IPS DF 19.7 (cell line): Measurements from ENCODE around the gene VPS13D.
A peak's percentile ranks its signal among the peaks of the same experiment; 100 is the strongest.

ENCODE experiments used
- DNase-seq: peaks from one replicate; pipeline ENCODE4 v3.0.0-alpha.2; 2013; ENCODE audit warnings: low read depth, low spot score

VPS13D gene

GRCh38 chr1:12231276-12231595 is 1.4 kb downstream of the VPS13D start:
- no peak for DNase-seq

- DNase-seq: no peak
Observed at GRCh38 chr1:12232221-12232620, 2.4 kb downstream of the VPS13D start.

- no peak for DNase-seq
Observed at GRCh38 chr1:12244078-12244477, 14.2 kb downstream of the VPS13D start.

GRCh38 chr1:12244585-12244984 is 14.8 kb downstream of the VPS13D start:
- no peak for DNase-seq

GRCh38 chr1:12245116-12245515 is 15.3 kb downstream of the VPS13D start:
- no peak for DNase-seq

- DNase-seq: no peak
Observed at GRCh38 chr1:12245733-12246132, 15.9 kb downstream of the VPS13D start.

- no peak for DNase-seq
Observed at GRCh38 chr1:12246584-12246983, 16.8 kb downstream of the VPS13D start.

GRCh38 chr1:12249181-12249580 is 19.4 kb downstream of the VPS13D start:
- no peak for DNase-seq

GRCh38 chr1:12249748-12250147 is 19.9 kb downstream of the VPS13D start:
- DNase-seq: no peak

GRCh38 chr1:12251442-12251841 is 21.6 kb downstream of the VPS13D start:
- DNase-seq: no peak

- no peak for DNase-seq
Observed at GRCh38 chr1:12255913-12256312, 26.1 kb downstream of the VPS13D start.

- no peak for DNase-seq
Observed at GRCh38 chr1:12258272-12258671, 28.4 kb downstream of the VPS13D start.

GRCh38 chr1:12269351-12269750 is 39.5 kb downstream of the VPS13D start:
- no peak for DNase-seq

- no peak for DNase-seq
Observed at GRCh38 chr1:12271033-12271432, 41.2 kb downstream of the VPS13D start.

- DNase-seq: no peak
Observed at GRCh38 chr1:12272770-12273169, 42.9 kb downstream of the VPS13D start.

- DNase-seq: no peak
Observed at GRCh38 chr1:12275370-12275769, 45.5 kb downstream of the VPS13D start.

GRCh38 chr1:12276225-12276624 is 46.4 kb downstream of the VPS13D start:
- DNase-seq: peak; percentile 20

- no peak for DNase-seq
Observed at GRCh38 chr1:12279003-12279402, 49.2 kb downstream of the VPS13D start.

GRCh38 chr1:12279728-12280464 is 50.1 kb downstream of the VPS13D start:
- DNase-seq: no peak

GRCh38 chr1:12282142-12282541 is 52.3 kb downstream of the VPS13D start:
- no peak for DNase-seq

GRCh38 chr1:12284486-12284885 is 54.7 kb downstream of the VPS13D start:
- DNase-seq: no peak

- DNase-seq: no peak
Observed at GRCh38 chr1:12285496-12286143, 55.8 kb downstream of the VPS13D start.

- DNase-seq: no peak
Observed at GRCh38 chr1:12287869-12288268, 58.0 kb downstream of the VPS13D start.

- no peak for DNase-seq
Observed at GRCh38 chr1:12290828-12291227, 61.0 kb downstream of the VPS13D start.
